Measurements from ENCODE around the gene OSBPL9.

OSBPL9 gene

DNA sequence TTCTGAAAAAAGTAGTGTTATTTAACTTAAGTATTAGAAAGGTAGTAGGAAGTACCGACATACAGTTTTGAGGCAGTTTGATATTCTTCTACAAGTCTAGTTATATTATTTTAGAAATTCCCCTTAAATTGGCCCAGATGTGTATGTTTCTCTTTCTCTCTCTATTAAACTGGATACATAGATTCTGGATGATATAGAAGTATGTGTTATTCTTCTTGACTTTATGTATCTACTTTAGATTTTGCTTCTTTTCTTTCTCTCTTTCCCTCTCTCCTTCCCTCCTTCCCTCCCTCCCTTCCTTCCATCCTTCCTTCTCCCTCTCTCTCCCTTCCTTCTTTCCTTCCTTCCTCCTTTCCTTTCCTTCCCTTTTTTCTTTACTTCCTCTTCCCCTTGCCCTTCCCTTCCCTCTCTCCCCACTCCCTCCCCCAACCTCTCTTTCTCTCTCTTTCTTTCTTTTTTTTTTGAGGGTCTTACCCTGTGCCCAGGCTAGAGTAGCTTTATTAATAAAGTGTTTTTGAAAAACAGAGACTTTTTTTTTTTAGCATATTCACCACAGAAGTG, 124.3 kb downstream of the OSBPL9 start:
- peaks cover 79% of the 10 kb centered on the region for H3K79me2 ChIP-seq (ENCODE audit: low read length)
- no peaks in the 10 kb centered on the region for H3K27me3 ChIP-seq (replicated peaks; ENCODE audit: insufficient read depth, low read length)
- H3K4me2 ChIP-seq (ENCODE audit: low read depth, low read length), result no peak overlapping the region
- no peak for DNase-seq
- no peak overlapping the region for H2AFZ ChIP-seq (ENCODE audit: low read length)
- H3F3A ChIP-seq (ENCODE audit: insufficient read depth, low read length), result no peaks in the 10 kb centered on the region
- H4K20me1 ChIP-seq (ENCODE audit: insufficient read depth, low read length), result peaks cover 10% of the 10 kb centered on the region; the same call in 1 of the 2 replicates
- H3K9me3 ChIP-seq (replicated peaks; ENCODE audit: insufficient read depth, low read length), result no peaks in the 10 kb centered on the region
- no peaks in the 10 kb centered on the region for H3K9me2 ChIP-seq (replicated peaks; ENCODE audit: insufficient read depth, low read length)
- H3K36me3 ChIP-seq (replicated peaks; ENCODE audit: insufficient read depth, low read length), result 0 out of 2 replicates have a peak, but pooled peaks cover 3% of the 10 kb centered on the region
- no peak overlapping the region for H3K4me3 ChIP-seq (ENCODE audit: low read length)
- TF ChIP-seq EZH2 (optimal IDR thresholded peaks at IDR 0.05; ENCODE audit: low read depth, low read length) (no peak), EZH2phosphoT487 (IDR thresholded peaks at IDR 0.05; ENCODE audit: low read length) (no peak)
- TF ChIP-seq, protein P1, sequence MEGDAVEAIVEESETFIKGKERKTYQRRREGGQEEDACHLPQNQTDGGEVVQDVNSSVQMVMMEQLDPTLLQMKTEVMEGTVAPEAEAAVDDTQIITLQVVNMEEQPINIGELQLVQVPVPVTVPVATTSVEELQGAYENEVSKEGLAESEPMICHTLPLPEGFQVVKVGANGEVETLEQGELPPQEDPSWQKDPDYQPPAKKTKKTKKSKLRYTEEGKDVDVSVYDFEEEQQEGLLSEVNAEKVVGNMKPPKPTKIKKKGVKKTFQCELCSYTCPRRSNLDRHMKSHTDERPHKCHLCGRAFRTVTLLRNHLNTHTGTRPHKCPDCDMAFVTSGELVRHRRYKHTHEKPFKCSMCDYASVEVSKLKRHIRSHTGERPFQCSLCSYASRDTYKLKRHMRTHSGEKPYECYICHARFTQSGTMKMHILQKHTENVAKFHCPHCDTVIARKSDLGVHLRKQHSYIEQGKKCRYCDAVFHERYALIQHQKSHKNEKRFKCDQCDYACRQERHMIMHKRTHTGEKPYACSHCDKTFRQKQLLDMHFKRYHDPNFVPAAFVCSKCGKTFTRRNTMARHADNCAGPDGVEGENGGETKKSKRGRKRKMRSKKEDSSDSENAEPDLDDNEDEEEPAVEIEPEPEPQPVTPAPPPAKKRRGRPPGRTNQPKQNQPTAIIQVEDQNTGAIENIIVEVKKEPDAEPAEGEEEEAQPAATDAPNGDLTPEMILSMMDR (IDR thresholded peaks at IDR 0.05; ENCODE audit: low read length), result no peak
- no peak overlapping the region for H3K27ac ChIP-seq (ENCODE audit: low read length)
- H3K9ac ChIP-seq (ENCODE audit: low read length), result no peak overlapping the region
- H3K4me1 ChIP-seq (ENCODE audit: low read length), result peaks cover 9% of the 10 kb centered on the region; the same call in 1 of the 2 replicates

DNA sequence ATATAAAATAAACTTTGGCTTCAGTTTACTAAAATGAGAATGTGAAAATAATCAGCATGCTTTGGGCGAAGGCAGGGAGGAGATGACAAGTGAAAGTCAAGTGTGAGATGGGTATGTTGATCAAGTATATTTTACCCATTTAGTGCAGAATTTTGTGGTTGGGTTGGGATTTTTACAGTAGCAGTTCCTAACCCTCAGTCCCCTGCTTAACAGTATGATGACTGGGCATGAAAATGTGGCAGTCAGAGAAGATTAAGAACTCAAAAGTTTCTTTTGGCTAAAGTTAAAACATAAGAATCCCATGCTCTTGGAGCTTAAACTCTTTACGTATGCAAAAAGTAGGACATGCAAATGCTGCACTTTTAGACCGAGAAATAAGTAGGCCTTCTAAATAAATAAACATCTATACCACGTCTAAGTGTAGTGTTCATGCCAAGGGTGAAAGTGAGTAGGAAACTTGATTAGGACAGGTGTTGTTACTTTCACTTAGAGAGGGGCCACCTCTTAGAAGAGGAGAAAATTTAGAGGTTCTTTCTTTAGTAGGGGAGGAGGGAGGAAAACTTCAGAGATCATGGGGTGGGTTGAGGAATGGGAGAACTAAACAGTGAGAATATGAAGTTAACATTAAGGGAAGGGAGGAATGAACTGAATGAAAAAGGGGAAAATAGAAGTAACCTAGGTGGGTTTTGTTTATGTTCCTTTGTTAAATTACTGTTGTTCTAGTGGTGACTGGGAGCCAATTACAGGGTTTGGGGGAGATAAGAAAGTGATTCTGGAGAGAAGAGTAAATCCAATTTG, 127.8 kb downstream of the OSBPL9 start:
- H3K79me2 ChIP-seq (ENCODE audit: low read length), result peaks cover 44% of the 10 kb centered on the region

DNA sequence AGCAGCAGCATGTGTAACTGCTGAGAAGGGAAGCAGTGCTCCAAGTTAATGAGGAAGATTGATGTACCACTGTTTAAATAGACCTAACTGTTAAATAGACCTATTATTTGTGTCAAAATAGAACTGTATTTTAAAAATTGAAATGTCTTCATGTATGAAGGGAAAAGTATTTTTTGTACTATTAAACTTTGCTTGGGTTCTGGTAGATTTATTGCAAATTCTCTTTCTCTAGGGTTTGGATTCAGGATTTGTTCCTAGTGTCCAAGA, 128.3 kb downstream of the OSBPL9 start:
- TF ChIP-seq EZH2phosphoT487 (IDR thresholded peaks at IDR 0.05; ENCODE audit: low read length) (no peak), EZH2 (optimal IDR thresholded peaks at IDR 0.05; ENCODE audit: low read depth, low read length) (no peak)
- TF ChIP-seq, protein P1 (IDR thresholded peaks at IDR 0.05; ENCODE audit: low read length), result no peak
- Histone ChIP-seq H3F3A (ENCODE audit: insufficient read depth, low read length) (no peaks in the 10 kb centered on the region; the same call in 1 of the 2 replicates), H4K20me1 (ENCODE audit: insufficient read depth, low read length) (no peaks in the 10 kb centered on the region), H3K27ac (ENCODE audit: low read length) (no peak overlapping the region), H3K9me2 (replicated peaks; ENCODE audit: insufficient read depth, low read length) (no peaks in the 10 kb centered on the region), H3K27me3 (replicated peaks; ENCODE audit: insufficient read depth, low read length) (no peaks in the 10 kb centered on the region), H3K9me3 (replicated peaks; ENCODE audit: insufficient read depth, low read length) (no peaks in the 10 kb centered on the region), H2AFZ (ENCODE audit: low read length) (no peak overlapping the region), H3K4me1 (ENCODE audit: low read length) (no peaks in the 10 kb centered on the region), H3K4me2 (ENCODE audit: low read depth, low read length) (no peak overlapping the region; the same call in 1 of the 2 replicates), H3K4me3 (ENCODE audit: low read length) (no peak overlapping the region), H3K36me3 (replicated peaks; ENCODE audit: insufficient read depth, low read length) (0 out of 2 replicates have a peak, but pooled peaks cover 3% of the 10 kb centered on the region), H3K9ac (ENCODE audit: low read length) (no peak overlapping the region), H3K79me2 (ENCODE audit: low read length) (peaks cover 40% of the 10 kb centered on the region)
- no peak for DNase-seq

More for the DNA sequence above, 127.8 kb downstream of the OSBPL9 start:
- no peak overlapping the region for H3K27ac ChIP-seq (ENCODE audit: low read length)
- H3K9me2 ChIP-seq (replicated peaks; ENCODE audit: insufficient read depth, low read length), result no peaks in the 10 kb centered on the region
- no peak overlapping the region for H3K4me3 ChIP-seq (ENCODE audit: low read length)
- TF ChIP-seq, protein P1 (IDR thresholded peaks at IDR 0.05; ENCODE audit: low read length), result no peak
- TF ChIP-seq EZH2 (optimal IDR thresholded peaks at IDR 0.05; ENCODE audit: low read depth, low read length) (no peak), EZH2phosphoT487 (IDR thresholded peaks at IDR 0.05; ENCODE audit: low read length) (no peak)
- no peaks in the 10 kb centered on the region for H3K9me3 ChIP-seq (replicated peaks; ENCODE audit: insufficient read depth, low read length)
- H3K9ac ChIP-seq (ENCODE audit: low read length), result no peak overlapping the region
- H2AFZ ChIP-seq (ENCODE audit: low read length), result no peak overlapping the region
- no peaks in the 10 kb centered on the region for H4K20me1 ChIP-seq (ENCODE audit: insufficient read depth, low read length)
- no peak for DNase-seq
- H3K27me3 ChIP-seq (replicated peaks; ENCODE audit: insufficient read depth, low read length), result no peaks in the 10 kb centered on the region
- H3K4me2 ChIP-seq (ENCODE audit: low read depth, low read length), result no peak overlapping the region; the same call in 1 of the 2 replicates
- 0 out of 2 replicates have a peak, but pooled peaks cover 3% of the 10 kb centered on the region for H3K36me3 ChIP-seq (replicated peaks; ENCODE audit: insufficient read depth, low read length)
- no peaks in the 10 kb centered on the region; the same call in 1 of the 2 replicates for H3F3A ChIP-seq (ENCODE audit: insufficient read depth, low read length)
- no peaks in the 10 kb centered on the region for H3K4me1 ChIP-seq (ENCODE audit: low read length)

Measured in MM.1S (cell line).